RWPE2 (cell line): ENCODE measurements around the gene BRSK2.

Experiments used
- ATAC-seq: fragments of 200-7000 bp; cut with Tn5 transposase; 3 replicates; pipeline ENCODE4 v1.9.1; 2021; ENCODE audit warnings: low read depth
- DNase-seq: peaks from one replicate; pipeline ENCODE4 v3.0.0-alpha.2; 2020; ENCODE audit warnings: low spot score
- H3K27ac ChIP-seq: fragments of 450-650 bp; 2 replicates; pipeline ENCODE4 v1.5.1; 2017; ENCODE audit warnings: mild to moderate bottlenecking; ENCODE audit not compliant: poor library complexity, severe bottlenecking
- H3K27me3 ChIP-seq: fragments of 250-450 bp; sonication (Bioruptor Pico); 2 replicates; pipeline ENCODE4 v1.5.1; 2021; ENCODE audit warnings: mild to moderate bottlenecking, moderate library complexity; ENCODE audit not compliant: insufficient read depth, poor library complexity, severe bottlenecking
- H3K36me3 ChIP-seq: fragments of 250-450 bp; sonication (Bioruptor Pico); 2 replicates; pipeline ENCODE4 v1.5.1; 2020; ENCODE audit warnings: low read depth, mild to moderate bottlenecking, moderate library complexity
- H3K4me1 ChIP-seq: fragments of 250-450 bp; sonication (Bioruptor Pico); 2 replicates; pipeline ENCODE4 v1.5.1; 2021; ENCODE audit warnings: mild to moderate bottlenecking, moderate library complexity; ENCODE audit not compliant: insufficient read depth, poor library complexity, severe bottlenecking
- H3K4me3 ChIP-seq: fragments of 250-450 bp; sonication (Bioruptor Pico); 2 replicates; pipeline ENCODE4 v1.5.1; 2021; ENCODE audit warnings: mild to moderate bottlenecking, moderate library complexity; ENCODE audit not compliant: severe bottlenecking
- H3K9me3 ChIP-seq: fragments of 250-450 bp; sonication (Bioruptor Pico); 2 replicates; pipeline ENCODE4 v1.5.1; 2021; ENCODE audit warnings: mild to moderate bottlenecking, moderate library complexity; ENCODE audit not compliant: severe bottlenecking
- TF ChIP-seq, protein P1 (sequence below): fragments of 450-650 bp; IDR thresholded peaks from one replicate; pipeline ENCODE4 v1.5.1; 2017; ENCODE audit warnings: mild to moderate bottlenecking, moderate library complexity; ENCODE audit not compliant: poor library complexity, severe bottlenecking

BRSK2 gene

DNA sequence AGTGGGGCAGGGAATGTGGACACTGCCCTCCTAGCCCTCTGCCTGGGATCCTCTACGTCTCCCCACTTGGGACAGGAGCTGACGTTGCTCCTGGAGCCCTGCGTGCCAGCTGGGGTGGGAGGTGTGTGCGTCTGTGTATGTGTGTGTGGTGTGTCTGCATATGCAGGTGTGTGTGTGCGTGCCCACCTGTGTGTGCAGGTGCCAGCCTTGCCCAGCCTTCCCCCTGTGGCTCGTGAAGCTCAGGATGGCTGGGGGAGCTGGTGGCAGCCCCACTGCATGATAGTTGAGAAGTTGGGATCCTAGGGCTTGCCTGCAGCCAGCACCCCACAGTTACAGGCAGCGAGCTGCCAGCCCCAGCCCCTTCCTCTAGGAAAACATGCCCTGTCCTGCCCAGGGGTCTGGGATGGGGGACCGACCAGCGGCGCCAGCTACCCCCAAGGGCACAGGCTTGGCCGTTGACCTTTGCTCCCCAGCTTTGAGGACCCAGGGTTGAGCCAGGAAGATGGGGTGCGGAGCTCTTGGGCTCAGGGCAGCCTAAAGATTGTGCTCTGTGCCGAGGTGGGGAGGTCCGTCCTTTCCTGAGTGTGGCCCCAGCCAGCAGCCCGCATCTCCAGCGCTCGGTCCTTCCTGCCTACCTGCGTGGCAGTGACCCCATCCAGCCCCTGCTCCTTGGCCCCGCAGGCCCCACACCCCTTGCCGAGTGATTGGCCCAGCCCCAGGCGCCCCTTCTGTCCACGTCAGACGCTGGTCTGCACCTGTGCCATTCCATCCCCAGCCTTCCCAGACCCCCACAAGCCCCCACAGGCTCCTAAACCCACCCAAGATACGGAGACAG, 15.7 kb downstream of the BRSK2 start:
- H3K4me3 ChIP-seq, result no peak overlapping the region
- H3K27me3 ChIP-seq, result no peaks in the 10 kb centered on the region
- no peaks in the 10 kb centered on the region for H3K36me3 ChIP-seq
- no peak overlapping the region for H3K27ac ChIP-seq
- ATAC-seq (no peak), DNase-seq (no peak)
- no peaks in the 10 kb centered on the region for H3K9me3 ChIP-seq
- TF ChIP-seq, protein P1, sequence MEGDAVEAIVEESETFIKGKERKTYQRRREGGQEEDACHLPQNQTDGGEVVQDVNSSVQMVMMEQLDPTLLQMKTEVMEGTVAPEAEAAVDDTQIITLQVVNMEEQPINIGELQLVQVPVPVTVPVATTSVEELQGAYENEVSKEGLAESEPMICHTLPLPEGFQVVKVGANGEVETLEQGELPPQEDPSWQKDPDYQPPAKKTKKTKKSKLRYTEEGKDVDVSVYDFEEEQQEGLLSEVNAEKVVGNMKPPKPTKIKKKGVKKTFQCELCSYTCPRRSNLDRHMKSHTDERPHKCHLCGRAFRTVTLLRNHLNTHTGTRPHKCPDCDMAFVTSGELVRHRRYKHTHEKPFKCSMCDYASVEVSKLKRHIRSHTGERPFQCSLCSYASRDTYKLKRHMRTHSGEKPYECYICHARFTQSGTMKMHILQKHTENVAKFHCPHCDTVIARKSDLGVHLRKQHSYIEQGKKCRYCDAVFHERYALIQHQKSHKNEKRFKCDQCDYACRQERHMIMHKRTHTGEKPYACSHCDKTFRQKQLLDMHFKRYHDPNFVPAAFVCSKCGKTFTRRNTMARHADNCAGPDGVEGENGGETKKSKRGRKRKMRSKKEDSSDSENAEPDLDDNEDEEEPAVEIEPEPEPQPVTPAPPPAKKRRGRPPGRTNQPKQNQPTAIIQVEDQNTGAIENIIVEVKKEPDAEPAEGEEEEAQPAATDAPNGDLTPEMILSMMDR, result no peak
- no peaks in the 10 kb centered on the region for H3K4me1 ChIP-seq

DNA sequence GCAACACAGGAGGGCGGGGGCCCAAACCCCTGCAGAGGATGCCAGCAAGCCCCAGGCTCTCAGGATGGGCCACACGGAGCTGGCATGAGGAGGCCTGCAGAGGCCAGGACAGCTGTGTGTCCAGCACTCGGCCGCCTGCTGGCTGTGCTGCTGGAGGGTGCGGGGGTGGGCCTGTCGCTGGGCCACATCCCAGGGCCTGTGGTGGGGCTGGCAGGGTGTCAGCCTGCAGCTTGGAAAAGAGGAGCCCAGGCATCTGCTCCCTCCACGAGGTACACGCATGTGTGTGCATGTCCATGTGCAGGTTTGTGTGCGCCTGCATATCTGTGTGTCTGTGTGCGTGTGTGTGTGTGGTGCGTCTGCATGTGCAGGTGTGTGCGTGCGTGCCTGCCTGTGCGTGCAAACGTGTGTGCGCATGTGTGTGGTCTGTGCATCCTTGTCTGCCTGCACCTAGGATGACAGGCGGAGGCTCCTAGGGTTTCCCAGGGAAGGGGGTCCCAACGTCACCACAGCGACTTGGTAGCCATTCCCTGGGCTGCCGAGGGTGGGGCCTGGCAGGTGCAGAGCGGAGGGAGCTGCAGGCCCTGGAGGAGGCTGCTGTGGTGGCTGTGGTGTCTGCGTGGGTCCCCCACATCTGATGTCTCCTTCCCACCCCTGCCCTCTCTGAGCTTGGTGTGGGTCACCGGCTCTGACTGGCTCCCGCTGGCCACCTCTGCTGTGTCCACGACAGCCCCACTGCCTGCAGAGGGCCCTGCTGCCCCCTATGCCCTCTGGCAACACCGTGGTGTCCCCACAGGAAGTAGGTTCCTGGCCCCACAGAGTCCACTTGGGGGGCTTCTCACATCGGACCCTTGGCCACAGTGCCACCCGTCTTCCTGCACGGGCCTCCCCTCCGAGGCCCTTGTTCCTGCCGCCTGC, 17.1 kb downstream of the BRSK2 start:
- no peak for ATAC-seq
- TF ChIP-seq, protein P1, result no peak
- H3K9me3 ChIP-seq, result no peaks in the 10 kb centered on the region

DNA sequence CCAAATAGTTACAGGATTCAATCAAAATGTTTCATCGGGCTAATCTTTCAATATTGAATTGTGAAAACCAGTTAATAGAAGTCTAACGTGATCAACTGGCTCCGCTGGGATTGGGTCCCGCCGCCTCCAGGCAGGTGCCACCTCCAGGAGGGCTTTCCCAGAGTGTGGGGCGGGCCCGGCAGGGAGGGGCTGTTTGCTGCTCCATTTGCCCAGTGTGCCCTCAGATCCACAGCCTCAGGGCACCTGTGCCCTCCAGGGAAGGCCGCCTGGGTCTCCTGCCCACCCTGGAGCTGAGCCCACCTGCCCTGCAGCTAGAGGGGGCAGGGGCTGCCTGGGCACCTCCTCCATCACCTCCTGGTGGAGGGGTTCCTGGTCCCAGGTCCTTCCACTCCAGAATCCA, 17.9 kb downstream of the BRSK2 start:
- TF ChIP-seq, protein P1, result no peak
- no peaks in the 10 kb centered on the region for H3K9me3 ChIP-seq
- H3K4me3 ChIP-seq, result no peak overlapping the region
- DNase-seq, result no peak
- H3K27ac ChIP-seq, result no peak overlapping the region
- H3K27me3 ChIP-seq, result no peaks in the 10 kb centered on the region
- no peaks in the 10 kb centered on the region for H3K36me3 ChIP-seq
- H3K4me1 ChIP-seq, result no peaks in the 10 kb centered on the region
- no peak for ATAC-seq

More for the DNA sequence above, 17.1 kb downstream of the BRSK2 start:
- H3K27ac ChIP-seq, result no peak overlapping the region
- no peaks in the 10 kb centered on the region for H3K36me3 ChIP-seq
- H3K27me3 ChIP-seq, result no peaks in the 10 kb centered on the region
- no peak overlapping the region for H3K4me3 ChIP-seq
- DNase-seq, result no peak
- H3K4me1 ChIP-seq, result no peaks in the 10 kb centered on the region

DNA sequence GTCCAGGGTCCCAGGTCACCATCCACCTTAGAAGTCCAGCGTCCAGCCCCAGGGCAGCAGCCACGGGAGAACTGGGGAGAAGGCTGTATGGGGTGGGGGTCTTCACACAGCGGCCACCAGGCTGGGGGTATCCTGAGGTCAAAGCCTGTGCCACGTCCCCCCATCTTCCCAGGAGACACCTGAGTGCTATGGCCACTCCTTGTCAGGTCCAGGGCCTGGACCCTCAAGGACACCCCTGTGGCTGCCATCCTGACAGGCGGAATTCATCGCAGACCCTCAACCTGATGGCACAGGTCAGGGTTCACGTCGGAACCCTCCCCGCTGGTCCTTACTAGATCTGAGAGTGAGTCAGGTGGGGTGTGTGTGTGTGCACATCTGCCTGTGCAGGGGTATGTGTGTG, 18.6 kb downstream of the BRSK2 start:
- no peak overlapping the region for H3K27ac ChIP-seq

More for the DNA sequence above, 18.6 kb downstream of the BRSK2 start:
- ATAC-seq (no peak), DNase-seq (no peak)
- H3K4me1 ChIP-seq, result no peaks in the 10 kb centered on the region
- no peak overlapping the region for H3K4me3 ChIP-seq
- H3K36me3 ChIP-seq, result no peaks in the 10 kb centered on the region
- TF ChIP-seq, protein P1, result no peak
- no peaks in the 10 kb centered on the region for H3K9me3 ChIP-seq
- no peaks in the 10 kb centered on the region for H3K27me3 ChIP-seq
